Measurements from ENCODE around the gene ATP23. TPM values are rescaled to one million over a fixed set of nuclear protein-coding genes. Genes with fewer than 3 reads are reported as not detected.

The ATP23 gene
- total RNA-seq, 6 experiments from 2014 or later = 2.2 to 7.9 (median 3.5) TPM

DNA sequence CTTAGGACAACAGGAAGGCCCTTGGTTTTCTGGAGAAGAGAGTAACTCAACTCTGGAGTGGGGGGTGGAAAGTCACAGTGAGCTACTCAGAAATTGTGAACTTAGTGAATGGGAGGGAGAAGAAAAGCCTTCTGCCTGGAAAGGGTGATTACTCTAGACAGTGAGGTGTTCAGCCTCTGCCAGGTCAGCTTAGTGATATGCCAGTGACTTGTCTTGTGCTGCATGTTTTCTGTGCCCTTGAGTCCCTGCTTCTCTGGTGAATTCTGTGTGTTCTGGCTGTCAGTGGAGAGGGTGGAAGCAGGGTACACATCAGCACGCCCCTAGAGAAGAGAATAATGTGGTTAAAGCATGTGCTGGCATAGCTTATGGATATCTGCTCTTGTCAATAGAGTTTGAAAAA lies 13.4 kb downstream of the ATP23 start:
- peaks cover 0 to 4% (median 0%) of the 10 kb centered on the region in 4 donors for H3K36me3 ChIP-seq
- no peak for TF ChIP-seq POLR2A (IDR thresholded peaks at IDR 0.05)
- TF ChIP-seq, protein P1, sequence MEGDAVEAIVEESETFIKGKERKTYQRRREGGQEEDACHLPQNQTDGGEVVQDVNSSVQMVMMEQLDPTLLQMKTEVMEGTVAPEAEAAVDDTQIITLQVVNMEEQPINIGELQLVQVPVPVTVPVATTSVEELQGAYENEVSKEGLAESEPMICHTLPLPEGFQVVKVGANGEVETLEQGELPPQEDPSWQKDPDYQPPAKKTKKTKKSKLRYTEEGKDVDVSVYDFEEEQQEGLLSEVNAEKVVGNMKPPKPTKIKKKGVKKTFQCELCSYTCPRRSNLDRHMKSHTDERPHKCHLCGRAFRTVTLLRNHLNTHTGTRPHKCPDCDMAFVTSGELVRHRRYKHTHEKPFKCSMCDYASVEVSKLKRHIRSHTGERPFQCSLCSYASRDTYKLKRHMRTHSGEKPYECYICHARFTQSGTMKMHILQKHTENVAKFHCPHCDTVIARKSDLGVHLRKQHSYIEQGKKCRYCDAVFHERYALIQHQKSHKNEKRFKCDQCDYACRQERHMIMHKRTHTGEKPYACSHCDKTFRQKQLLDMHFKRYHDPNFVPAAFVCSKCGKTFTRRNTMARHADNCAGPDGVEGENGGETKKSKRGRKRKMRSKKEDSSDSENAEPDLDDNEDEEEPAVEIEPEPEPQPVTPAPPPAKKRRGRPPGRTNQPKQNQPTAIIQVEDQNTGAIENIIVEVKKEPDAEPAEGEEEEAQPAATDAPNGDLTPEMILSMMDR (IDR thresholded peaks at IDR 0.05) = no peak
- WGBS (ENCODE audit: insufficient coverage, low coverage, low lambda C conversion rate, missing lambda C conversion rate) = 100% methylated on average over 1 of the region's 1 CpG

GRCh38 chr12:57958061-57958657 lies 16.8 kb downstream of the ATP23 start:
- TF ChIP-seq POLR2A (IDR thresholded peaks at IDR 0.05) = no peak
- TF ChIP-seq, protein P1 (IDR thresholded peaks at IDR 0.05) = no peak
- Histone ChIP-seq H3K36me3 (peaks cover 0 to 4% (median 0%) of the 10 kb centered on the region in 4 donors), H3K4me3 (no peak overlapping the region), H3K4me1 (no peaks in the 10 kb centered on the region), H3K9me3 (peaks cover 0 to 4% (median 0%) of the 10 kb centered on the region in 4 donors), H3K27me3 (no peaks in the 10 kb centered on the region), H3K27ac (no peak overlapping the region)
- DNase-seq (no peak), ATAC-seq (no peak)
- 93% methylated on average over 3 of the region's 6 CpGs for WGBS (ENCODE audit: insufficient coverage, low coverage, low lambda C conversion rate, missing lambda C conversion rate)
- intact Hi-C loops (cut with DNase I) = no loop called here

More for the DNA sequence above, 13.4 kb downstream of the ATP23 start:
- intact Hi-C loops (cut with DNase I) = no loop called here
- Histone ChIP-seq H3K27me3 (no peaks in the 10 kb centered on the region), H3K9me3 (peaks cover 0 to 3% (median 0%) of the 10 kb centered on the region in 4 donors), H3K4me1 (no peaks in the 10 kb centered on the region), H3K27ac (no peak overlapping the region), H3K4me3 (no peak overlapping the region)
- no peak for ATAC-seq
- no peak for DNase-seq

- ATAC-seq = no peak
- DNase-seq = no peak
- TF ChIP-seq POLR2A (IDR thresholded peaks at IDR 0.05) = no peak
- TF ChIP-seq, protein P1 (IDR thresholded peaks at IDR 0.05) = no peak
- no peaks in the 10 kb centered on the region for H3K36me3 ChIP-seq
- H3K27me3 ChIP-seq = no peaks in the 10 kb centered on the region
- intact Hi-C loops (cut with DNase I) = no loop called here
- peaks cover 0 to 10% (median under 1%) of the 10 kb centered on the region in 4 donors for H3K9me3 ChIP-seq
- WGBS (ENCODE audit: insufficient coverage, low coverage, low lambda C conversion rate, missing lambda C conversion rate) = 36% methylated on average over 1 of the region's 1 CpG
- H3K4me1 ChIP-seq = no peaks in the 10 kb centered on the region
- H3K27ac ChIP-seq = no peak overlapping the region
- no peak overlapping the region for H3K4me3 ChIP-seq
Observed at GRCh38 chr12:57964421-57964820, 23.1 kb downstream of the ATP23 start.

GRCh38 chr12:57965766-57966165 lies 24.4 kb downstream of the ATP23 start:
- H3K27ac ChIP-seq = no peak overlapping the region
- peaks cover 0 to 8% (median 3%) of the 10 kb centered on the region in 4 donors for H3K9me3 ChIP-seq
- no peak for TF ChIP-seq POLR2A (IDR thresholded peaks at IDR 0.05)
- TF ChIP-seq, protein P1 (IDR thresholded peaks at IDR 0.05) = no peak
- H3K4me3 ChIP-seq = no peak overlapping the region
- ATAC-seq (no peak), DNase-seq (no peak)
- H3K27me3 ChIP-seq = no peaks in the 10 kb centered on the region
- intact Hi-C loops (cut with DNase I) = no loop called here
- no peaks in the 10 kb centered on the region for H3K36me3 ChIP-seq
- 80% methylated on average over 7 of the region's 8 CpGs for WGBS (ENCODE audit: insufficient coverage, low coverage, low lambda C conversion rate, missing lambda C conversion rate)
- no peaks in the 10 kb centered on the region for H3K4me1 ChIP-seq

All from right lobe of liver (tissue), 6 donors.